ENCODE results near the gene METTL8.

The METTL8 gene, protein sequence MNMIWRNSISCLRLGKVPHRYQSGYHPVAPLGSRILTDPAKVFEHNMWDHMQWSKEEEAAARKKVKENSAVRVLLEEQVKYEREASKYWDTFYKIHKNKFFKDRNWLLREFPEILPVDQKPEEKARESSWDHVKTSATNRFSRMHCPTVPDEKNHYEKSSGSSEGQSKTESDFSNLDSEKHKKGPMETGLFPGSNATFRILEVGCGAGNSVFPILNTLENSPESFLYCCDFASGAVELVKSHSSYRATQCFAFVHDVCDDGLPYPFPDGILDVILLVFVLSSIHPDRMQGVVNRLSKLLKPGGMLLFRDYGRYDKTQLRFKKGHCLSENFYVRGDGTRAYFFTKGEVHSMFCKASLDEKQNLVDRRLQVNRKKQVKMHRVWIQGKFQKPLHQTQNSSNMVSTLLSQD

DNA sequence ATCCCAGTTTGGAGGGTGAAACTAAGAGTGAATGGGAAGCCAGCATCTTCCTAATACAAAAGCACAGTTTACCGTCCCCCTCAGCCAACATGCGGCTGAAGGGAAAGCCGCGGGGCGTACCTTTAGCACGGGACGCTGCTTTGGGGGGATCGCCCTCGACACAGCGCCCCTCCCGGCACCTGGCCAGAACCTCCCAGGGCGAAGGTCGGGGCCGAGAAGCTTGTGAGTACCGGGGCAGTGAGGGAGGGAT lies at the start of gene METTL8:
Gene METTL8, minus strand, starts transcription at position 228 of the 250 bp plus-strand sequence. CDS start 41,805 bp downstream, outside the sequence.
- Histone ChIP-seq H3K4me2 (peak within 1 kb of the TSS; percentile 88), H3K9me3 (peaks cover 40% of the 10 kb centered on the region), H3K27ac (peak within 1 kb of the TSS; percentile 95), H3K4me1 (peaks cover 21% of the 10 kb centered on the region), H3K36me3 (peaks cover 54% of the 10 kb centered on the region), H4K20me1 (no peaks in the 10 kb centered on the region), H3K4me3 (peak within 1 kb of the TSS; percentile 84), H3K27me3 (no peaks in the 10 kb centered on the region), H3K9ac (peak within 1 kb of the TSS; percentile 95)
- TF ChIP-seq Cebpa-rat (IDR thresholded peaks at IDR 0.05) = no peak

DNA sequence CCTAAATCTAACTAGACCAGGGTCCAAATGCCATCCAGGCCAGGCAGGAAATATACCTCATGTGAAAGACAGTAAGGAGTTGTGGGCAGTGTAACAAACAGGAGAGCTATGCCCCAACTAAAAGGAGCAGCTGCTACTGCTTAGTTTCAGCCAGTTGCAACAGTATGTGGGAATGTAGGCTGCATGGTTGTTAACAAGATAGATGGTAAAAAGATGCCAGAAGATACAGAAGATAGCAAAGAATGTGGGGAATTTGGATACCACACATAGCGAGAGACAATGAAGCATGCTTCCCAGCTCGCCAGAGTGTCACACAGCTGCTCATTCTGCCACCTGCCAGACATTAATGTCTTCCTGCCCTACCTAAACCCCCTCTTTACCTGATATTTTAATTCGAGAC lies 49.1 kb upstream of the METTL8 start:
- no peak overlapping the region for H3K9ac ChIP-seq
- no peaks in the 10 kb centered on the region for H3K4me1 ChIP-seq
- no peaks in the 10 kb centered on the region for H4K20me1 ChIP-seq
- H3K4me2 ChIP-seq = no peak overlapping the region
- H3K9me3 ChIP-seq = no peaks in the 10 kb centered on the region
- H3K36me3 ChIP-seq = peaks cover 42% of the 10 kb centered on the region
- no peaks in the 10 kb centered on the region for H3K27me3 ChIP-seq
- no peak overlapping the region for H3K4me3 ChIP-seq
- TF ChIP-seq Cebpa-rat (IDR thresholded peaks at IDR 0.05) = no peak
- H3K27ac ChIP-seq = no peak overlapping the region

DNA sequence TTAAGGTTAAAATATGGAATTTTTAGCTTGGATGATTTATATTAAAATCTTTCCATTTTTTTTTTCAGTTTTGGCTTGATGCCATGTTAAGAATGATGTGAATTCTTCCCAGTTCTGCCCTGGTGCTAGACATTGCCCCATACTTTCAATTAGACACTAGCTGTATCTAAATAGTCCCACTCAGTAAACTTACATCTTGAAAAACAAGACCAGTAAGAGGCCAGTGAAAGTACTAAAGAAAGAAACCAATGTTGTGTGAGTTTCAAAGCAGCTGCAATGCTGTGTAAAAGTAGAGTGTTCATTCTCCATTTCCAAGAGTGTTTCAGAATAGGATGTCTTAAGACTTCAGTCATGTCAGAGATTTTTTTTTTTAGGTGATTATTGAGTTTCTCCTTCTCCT lies 48.5 kb upstream of the METTL8 start:
- Histone ChIP-seq H3K36me3 (peaks cover 43% of the 10 kb centered on the region), H3K4me2 (no peak overlapping the region), H3K27ac (no peak overlapping the region), H3K4me1 (no peaks in the 10 kb centered on the region), H3K27me3 (no peaks in the 10 kb centered on the region), H3K9ac (no peak overlapping the region), H4K20me1 (no peaks in the 10 kb centered on the region), H3K4me3 (no peak overlapping the region), H3K9me3 (no peaks in the 10 kb centered on the region)
- TF ChIP-seq Cebpa-rat (IDR thresholded peaks at IDR 0.05) = no peak

DNA sequence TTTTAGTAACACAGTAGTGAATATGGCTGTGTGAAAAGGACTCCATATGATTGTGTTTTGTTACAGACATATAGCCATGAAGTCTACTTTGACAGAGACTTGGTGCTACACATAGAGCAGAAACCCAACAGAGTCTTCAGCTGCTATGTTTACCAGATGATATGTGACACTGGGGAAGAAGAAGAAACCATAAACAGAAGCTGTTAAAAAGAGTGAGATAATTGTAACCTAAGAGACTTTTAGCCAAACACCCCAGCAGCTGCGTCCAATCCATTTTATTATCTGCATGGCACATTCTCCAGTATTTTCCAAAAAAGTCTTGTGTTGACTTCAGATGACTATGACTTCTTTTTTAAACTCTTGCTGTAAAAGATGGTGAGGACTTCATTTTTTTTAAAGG lies 47.1 kb upstream of the METTL8 start:
- no peaks in the 10 kb centered on the region for H3K4me1 ChIP-seq
- no peak overlapping the region for H3K4me2 ChIP-seq
- H3K4me3 ChIP-seq = no peak overlapping the region
- H3K27me3 ChIP-seq = no peaks in the 10 kb centered on the region
- H3K9me3 ChIP-seq = no peaks in the 10 kb centered on the region
- peaks cover 47% of the 10 kb centered on the region for H3K36me3 ChIP-seq
- H3K9ac ChIP-seq = no peak overlapping the region
- H4K20me1 ChIP-seq = no peaks in the 10 kb centered on the region
- TF ChIP-seq Cebpa-rat (IDR thresholded peaks at IDR 0.05) = no peak
- H3K27ac ChIP-seq = no peak overlapping the region

DNA sequence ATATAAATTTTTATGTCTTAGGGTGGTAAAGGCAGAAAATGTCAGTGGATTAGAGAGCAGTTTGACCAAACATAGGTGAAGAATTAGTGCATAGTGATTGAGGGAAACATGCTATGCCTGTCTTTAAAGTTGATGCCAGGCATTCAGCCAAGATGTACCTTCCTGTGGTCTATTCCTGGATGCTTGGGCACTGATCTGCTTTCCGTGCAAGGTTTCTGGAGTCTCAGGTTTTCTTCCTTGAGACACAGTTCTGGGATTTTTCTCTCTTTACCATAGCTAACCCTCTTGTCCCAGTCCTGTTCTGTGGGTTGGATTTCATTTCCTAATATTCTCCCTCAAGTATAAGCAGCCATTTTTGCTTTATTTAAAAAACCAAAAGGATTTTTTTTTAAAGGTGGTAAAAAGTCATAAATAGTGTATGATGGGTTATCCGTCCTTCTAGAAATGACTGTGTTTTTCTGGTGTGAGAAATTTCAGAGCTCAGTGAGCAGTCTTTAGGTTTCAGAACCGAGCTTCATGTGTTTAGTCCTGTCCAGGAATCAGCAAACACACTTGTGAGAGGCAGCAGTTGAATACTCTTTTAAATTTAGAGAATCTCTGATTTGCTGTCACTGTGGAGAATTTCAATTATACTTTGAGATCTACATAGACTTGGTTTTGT lies 45.5 kb upstream of the METTL8 start:
- H3K4me1 ChIP-seq = no peaks in the 10 kb centered on the region
- H4K20me1 ChIP-seq = no peaks in the 10 kb centered on the region
- no peaks in the 10 kb centered on the region for H3K9me3 ChIP-seq
- no peak overlapping the region for H3K27ac ChIP-seq
- no peak overlapping the region for H3K9ac ChIP-seq
- H3K27me3 ChIP-seq = no peaks in the 10 kb centered on the region
- no peak for TF ChIP-seq Cebpa-rat (IDR thresholded peaks at IDR 0.05)
- H3K36me3 ChIP-seq = peaks cover 60% of the 10 kb centered on the region
- no peak overlapping the region for H3K4me2 ChIP-seq
- H3K4me3 ChIP-seq = no peak overlapping the region

DNA sequence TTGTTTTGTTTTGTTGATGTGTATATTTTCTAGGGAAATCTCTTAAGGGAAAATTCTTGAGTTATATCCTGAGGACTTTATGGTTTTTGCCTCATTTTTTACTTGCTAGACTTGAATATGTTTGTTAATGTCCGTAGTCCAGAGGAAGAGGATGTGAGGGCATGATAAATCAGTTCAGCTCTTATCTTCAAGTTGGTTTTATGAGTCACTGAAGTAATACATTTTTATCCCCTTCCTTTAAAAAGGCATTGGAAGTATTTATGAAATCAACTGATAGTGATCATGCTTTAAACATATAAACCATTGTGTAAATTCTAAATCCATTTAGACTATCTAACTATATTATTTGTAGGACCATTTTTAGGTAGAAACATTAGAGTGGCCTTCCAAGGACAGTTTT lies 44.6 kb upstream of the METTL8 start:
- H3K9me3 ChIP-seq = no peaks in the 10 kb centered on the region
- no peak for TF ChIP-seq Cebpa-rat (IDR thresholded peaks at IDR 0.05)
- H3K36me3 ChIP-seq = peaks cover 68% of the 10 kb centered on the region
- no peak overlapping the region for H3K27ac ChIP-seq
- no peak overlapping the region for H3K9ac ChIP-seq
- H4K20me1 ChIP-seq = no peaks in the 10 kb centered on the region
- H3K4me1 ChIP-seq = no peaks in the 10 kb centered on the region
- H3K4me2 ChIP-seq = no peak overlapping the region
- H3K4me3 ChIP-seq = no peak overlapping the region
- no peaks in the 10 kb centered on the region for H3K27me3 ChIP-seq

DNA sequence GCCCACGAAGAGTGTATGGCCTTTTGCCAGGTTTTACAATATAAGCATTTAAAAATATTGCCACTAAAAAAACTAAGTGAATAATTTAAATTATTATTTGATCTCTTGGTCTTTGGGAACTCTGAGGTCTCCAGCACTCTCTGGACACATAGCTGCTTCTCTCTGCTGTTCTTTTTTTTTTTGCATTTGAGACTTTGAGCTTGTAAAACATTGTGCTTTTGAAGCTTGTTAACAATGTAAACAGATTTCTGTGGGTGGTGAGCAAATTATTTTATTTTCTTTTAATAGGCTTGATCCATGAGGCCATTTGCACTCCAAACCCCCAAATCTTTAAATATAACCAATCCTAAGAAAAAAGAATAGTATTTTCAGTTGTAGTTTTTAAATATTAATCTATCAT lies 42.2 kb upstream of the METTL8 start:
- no peaks in the 10 kb centered on the region for H3K9me3 ChIP-seq
- no peak for TF ChIP-seq Cebpa-rat (IDR thresholded peaks at IDR 0.05)
- no peaks in the 10 kb centered on the region for H3K27me3 ChIP-seq
- H3K4me2 ChIP-seq = no peak overlapping the region
- H4K20me1 ChIP-seq = no peaks in the 10 kb centered on the region
- peaks cover 62% of the 10 kb centered on the region for H3K36me3 ChIP-seq
- no peak overlapping the region for H3K9ac ChIP-seq
- H3K27ac ChIP-seq = no peak overlapping the region
- H3K4me1 ChIP-seq = no peaks in the 10 kb centered on the region
- no peak overlapping the region for H3K4me3 ChIP-seq

DNA sequence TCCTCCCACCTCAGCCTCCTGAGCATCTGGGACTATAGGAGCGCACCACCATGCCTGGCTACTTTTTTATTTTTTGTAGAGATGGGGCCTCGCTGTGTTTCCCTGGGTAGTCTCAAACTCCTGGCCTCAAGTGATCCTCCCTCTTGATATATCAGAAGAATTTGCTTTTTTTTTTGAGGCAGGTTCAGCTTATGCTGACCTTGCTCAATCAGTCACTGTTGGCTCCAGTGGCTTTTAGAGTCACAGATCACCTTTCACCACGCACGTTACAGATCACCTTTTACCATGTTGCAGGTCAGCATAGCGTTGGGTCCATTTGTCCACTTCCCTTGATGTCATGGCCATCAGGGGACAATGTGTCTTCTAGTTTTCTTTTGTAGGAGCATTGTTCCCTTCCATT lies 36.3 kb upstream of the METTL8 start:
- H3K4me2 ChIP-seq = no peak overlapping the region
- H3K9ac ChIP-seq = no peak overlapping the region
- no peaks in the 10 kb centered on the region for H3K4me1 ChIP-seq
- no peak overlapping the region for H3K27ac ChIP-seq
- no peaks in the 10 kb centered on the region for H3K27me3 ChIP-seq
- no peaks in the 10 kb centered on the region for H4K20me1 ChIP-seq
- no peaks in the 10 kb centered on the region for H3K9me3 ChIP-seq
- no peak overlapping the region for H3K4me3 ChIP-seq
- no peak for TF ChIP-seq Cebpa-rat (IDR thresholded peaks at IDR 0.05)
- peaks cover 69% of the 10 kb centered on the region for H3K36me3 ChIP-seq

DNA sequence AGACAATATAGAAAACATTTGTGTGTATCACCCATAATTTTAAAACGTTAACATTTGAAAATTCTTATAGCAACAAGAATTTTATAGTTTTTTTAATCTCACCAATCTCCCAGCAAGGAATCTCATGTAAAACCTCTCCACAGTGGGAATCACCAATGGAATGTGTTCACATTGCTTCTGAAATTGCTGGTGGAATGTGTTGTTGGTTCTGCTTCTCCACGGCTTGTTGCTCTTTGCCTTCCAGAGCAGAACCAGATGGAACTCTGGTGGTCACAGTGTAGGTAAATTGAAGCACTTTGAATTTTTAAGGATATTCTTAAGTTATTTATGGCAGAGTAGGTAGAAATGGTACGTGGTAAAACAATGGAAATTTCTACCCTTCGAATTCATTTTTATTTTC lies 35.4 kb upstream of the METTL8 start:
- no peaks in the 10 kb centered on the region for H3K9me3 ChIP-seq
- no peak overlapping the region for H3K9ac ChIP-seq
- no peak overlapping the region for H3K4me2 ChIP-seq
- no peak overlapping the region for H3K4me3 ChIP-seq
- no peaks in the 10 kb centered on the region for H3K4me1 ChIP-seq
- no peaks in the 10 kb centered on the region for H3K27me3 ChIP-seq
- H4K20me1 ChIP-seq = no peaks in the 10 kb centered on the region
- TF ChIP-seq Cebpa-rat (IDR thresholded peaks at IDR 0.05) = no peak
- peaks cover 59% of the 10 kb centered on the region for H3K36me3 ChIP-seq
- H3K27ac ChIP-seq = no peak overlapping the region

DNA sequence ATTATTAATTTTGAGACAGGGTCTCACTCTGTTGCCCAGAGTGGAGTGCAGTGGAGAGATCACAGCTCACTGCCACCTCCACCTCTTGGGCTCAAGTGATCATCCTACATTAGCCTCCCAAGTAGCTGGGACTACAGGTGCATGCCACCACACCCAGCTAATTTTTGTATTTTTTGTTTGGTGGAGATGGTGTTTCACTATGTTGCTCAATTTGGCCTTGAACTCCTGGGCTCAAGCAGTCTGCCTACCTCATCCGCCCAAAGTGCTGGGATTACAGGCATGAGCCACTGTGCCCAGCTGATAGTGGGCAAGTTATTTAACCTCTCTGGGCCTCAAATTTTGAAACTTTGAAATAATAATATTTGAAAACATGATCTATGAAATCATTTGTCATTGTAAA lies 26.7 kb upstream of the METTL8 start:
- Histone ChIP-seq H3K9me3 (peaks cover 18% of the 10 kb centered on the region), H4K20me1 (no peaks in the 10 kb centered on the region), H3K4me1 (no peaks in the 10 kb centered on the region), H3K4me2 (no peak overlapping the region), H3K36me3 (peaks cover 45% of the 10 kb centered on the region), H3K9ac (no peak overlapping the region), H3K27ac (no peak overlapping the region), H3K27me3 (no peaks in the 10 kb centered on the region), H3K4me3 (no peak overlapping the region)
- TF ChIP-seq Cebpa-rat (IDR thresholded peaks at IDR 0.05) = no peak
